NCI-H187 treated with DMSO at 0.1 percent for 48 hours (cell line): ENCODE measurements around the gene MAB21L4.

ENCODE experiments used
- DNase-seq: peaks from one replicate; lab custom pipeline; 2025; lab: John Stamatoyannopoulos, UW

Gene MAB21L4

GRCh38 chr2:240895656-240896388 lies at the start of gene MAB21L4:
Gene MAB21L4, minus strand, starts transcription at chr2:240896156. Its CDS starts 159 bp downstream, at chr2:240895997.
- no peak for DNase-seq

- no peak for DNase-seq
These were observed 40.1 kb upstream of the MAB21L4 start for GRCh38 chr2:240936106-240936505.

DNA sequence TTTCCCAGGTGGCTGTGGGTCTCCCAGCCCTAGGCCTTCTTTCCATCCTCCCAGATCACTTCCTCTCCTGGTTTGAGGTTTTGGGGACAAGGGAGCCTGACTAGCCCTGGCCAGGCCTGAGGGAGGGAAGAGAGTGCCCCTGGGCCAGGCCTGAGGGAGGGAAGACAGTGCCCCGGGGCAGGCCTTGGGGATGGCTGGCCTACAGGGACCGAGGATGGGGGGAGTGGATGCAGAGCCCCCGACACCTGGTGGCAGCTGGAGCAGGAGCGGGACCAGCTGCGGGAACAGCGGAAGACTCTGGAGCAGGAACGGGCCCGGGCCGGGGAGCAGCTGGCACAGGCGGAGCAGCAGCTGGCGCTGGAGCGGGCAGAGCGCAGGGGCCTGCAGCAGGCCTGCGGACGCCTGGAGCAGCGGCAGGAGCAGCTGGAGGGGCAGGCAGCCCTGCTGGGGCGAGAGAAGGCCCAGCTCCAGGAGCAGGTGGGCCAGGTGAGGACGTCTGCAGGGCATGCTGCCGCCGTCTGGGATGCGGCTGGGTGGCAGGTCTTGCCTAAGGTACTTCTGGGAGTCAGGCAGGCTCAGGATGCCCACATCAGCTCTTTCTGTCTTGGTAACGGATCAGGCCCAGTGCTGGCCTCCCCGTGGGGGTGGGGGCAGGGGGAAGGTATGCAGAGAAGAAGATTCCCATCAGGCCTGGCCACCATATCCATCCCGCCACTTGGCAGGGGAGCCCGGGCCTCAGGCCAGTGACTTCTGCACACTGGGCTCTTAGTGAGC lies 39.3 kb upstream of the MAB21L4 start:
- no peak for DNase-seq

GRCh38 chr2:240934701-240935102 lies 38.7 kb upstream of the MAB21L4 start:
- no peak for DNase-seq

DNA sequence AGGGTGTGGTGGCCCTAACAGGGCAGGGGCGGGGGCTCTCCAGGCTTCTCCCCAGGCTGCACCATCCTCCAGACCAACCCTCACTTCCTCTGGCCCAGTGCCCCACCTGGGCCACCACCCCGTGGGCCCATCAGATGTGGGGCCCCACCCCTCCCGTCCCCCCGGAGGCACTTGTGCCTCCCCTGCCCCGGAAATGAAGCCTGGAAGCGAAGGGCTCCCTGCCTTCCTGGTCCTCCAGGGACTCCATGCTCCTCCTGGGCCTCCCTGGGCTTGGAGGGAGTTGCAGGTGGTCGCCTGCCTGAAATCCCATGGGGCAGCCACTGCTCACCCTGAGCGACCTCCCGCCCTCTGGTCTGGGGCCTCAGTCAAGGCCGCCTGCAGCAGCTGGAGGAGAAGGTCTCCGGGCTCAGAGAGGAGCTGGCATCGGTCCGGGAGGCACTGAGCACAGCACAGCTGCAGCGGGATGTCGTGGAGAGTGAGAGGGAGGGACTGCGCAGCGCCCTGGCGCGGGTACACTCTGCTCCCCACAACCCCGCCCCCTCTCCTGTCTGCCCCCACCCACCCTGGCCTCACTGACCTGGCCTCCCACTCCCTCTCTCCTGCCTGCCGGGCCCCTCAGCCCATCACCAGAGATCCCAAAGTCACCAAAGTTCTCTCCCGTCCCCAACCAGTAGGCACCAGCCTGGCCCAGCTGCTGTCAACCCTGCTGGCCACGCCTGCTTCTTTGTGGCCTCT lies 38.2 kb upstream of the MAB21L4 start:
- DNase-seq: no peak

GRCh38 chr2:240933048-240933965 lies 37.4 kb upstream of the MAB21L4 start:
- DNase-seq: no peak

- no peak for DNase-seq
These were observed 36.7 kb upstream of the MAB21L4 start for GRCh38 chr2:240932724-240933047.

- no peak for DNase-seq
These were observed 36.2 kb upstream of the MAB21L4 start for GRCh38 chr2:240932001-240932723.

DNA sequence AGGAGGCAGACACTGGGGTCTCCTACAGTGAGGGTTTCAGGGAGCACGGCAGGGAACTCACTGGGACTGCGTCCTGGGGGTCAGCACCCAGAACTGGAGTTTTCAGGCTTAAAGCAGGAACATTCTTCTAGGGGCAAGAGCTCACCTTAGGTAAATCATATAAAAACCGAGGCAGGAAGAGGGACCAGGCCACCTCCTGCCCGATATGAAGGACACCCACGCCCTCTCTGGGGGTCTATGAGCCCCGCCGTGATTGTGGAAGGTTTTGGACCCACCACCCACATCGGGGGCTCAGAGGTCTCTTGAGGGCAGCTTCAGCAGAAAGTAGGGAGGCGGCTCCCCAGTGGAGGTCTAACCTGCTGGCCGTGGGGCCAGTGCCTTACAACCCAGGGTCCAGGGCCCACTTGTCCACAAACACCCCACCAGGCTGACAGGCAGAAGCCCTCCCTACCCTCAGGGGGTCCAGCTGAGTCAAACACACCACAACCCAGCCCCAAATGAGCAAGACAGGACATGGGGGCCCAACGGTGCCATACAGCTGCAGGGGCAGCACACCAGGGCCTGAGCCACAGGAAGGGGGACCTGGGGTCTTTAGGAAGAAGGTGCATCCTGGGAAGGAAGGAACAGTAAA lies 35.5 kb upstream of the MAB21L4 start:
- DNase-seq: no peak

DNA sequence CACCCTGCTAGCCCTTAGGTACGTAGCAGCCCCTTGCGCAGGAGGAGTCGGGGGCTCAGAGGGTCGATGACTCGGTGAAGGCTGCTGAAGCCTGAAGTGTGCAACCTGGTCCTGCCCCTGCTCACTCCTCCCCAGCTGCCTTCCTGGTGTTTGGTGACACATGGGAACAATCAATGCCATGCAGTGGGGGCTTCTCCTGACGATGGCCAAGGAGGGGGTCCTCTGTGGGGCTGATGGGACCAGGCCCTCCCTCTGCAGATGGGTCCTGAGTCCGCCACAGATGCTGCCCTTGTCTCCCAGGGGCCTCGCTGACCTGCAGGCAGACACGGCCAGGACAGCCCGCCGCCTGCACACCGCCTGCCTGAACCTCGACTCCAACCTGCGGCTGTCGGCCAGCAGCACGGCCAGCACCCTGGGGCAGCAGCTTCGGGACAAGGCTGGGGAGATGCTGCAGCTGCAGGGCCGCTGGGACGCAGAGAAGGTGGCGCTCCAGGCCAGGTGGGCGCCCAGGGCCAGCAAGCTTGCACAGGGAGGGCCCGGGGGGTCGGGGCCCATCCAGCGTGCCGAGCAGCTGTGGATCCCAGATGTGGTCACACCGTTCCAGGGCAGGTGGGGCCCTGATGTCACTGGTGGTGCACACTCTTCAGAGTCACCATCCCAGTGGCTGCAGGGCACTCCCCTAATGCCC lies 34.8 kb upstream of the MAB21L4 start:
- DNase-seq: no peak

- no peak for DNase-seq
These were observed 34.2 kb upstream of the MAB21L4 start for GRCh38 chr2:240930096-240930630.

- no peak for DNase-seq
These were observed 33.6 kb upstream of the MAB21L4 start for GRCh38 chr2:240929364-240930095.

DNA sequence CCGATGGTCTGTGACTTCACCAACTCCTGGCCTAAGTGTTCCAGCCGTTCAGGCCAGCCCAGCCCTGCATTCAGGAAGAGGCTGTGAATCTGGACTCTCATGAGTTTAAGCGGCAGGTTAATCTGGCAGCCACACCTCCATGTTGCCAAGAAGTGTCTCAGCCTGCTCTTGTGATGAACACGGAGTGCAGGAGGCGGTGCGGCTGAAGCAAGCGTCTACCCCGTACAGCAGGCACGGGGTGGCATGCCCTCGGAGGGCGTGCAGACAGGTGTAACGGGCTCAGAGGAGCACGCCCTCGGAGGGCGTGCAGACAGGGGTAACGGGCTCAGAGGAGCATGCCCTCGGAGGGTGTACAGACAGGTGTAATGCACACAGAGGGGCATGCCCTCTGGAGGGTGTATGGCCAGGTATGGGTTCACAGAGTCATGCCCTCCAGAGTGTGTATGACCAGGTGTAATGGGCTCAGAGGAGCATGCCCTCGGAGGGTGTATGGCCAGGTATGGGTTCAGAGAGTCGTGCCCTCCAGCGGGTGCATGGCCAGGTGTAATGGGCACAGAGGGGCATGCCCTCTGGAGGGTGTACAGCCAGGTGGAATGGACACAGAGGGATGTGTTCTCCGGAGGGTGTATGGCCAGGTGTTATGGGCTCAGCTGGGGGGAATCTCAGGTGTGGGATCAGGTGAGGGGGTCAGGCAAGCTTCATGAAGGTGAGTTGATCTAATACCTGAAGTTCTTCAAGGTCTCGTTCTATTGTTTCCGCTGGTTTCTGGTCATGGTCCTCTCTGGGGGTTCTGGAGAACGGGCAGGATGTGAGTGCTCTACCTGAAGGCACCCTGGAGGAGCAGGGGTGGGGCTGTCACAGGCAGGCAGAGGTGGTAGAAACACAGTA lies 32.8 kb upstream of the MAB21L4 start:
- no peak for DNase-seq

- no peak for DNase-seq
These were observed 31.4 kb upstream of the MAB21L4 start for GRCh38 chr2:240927390-240927781.

DNA sequence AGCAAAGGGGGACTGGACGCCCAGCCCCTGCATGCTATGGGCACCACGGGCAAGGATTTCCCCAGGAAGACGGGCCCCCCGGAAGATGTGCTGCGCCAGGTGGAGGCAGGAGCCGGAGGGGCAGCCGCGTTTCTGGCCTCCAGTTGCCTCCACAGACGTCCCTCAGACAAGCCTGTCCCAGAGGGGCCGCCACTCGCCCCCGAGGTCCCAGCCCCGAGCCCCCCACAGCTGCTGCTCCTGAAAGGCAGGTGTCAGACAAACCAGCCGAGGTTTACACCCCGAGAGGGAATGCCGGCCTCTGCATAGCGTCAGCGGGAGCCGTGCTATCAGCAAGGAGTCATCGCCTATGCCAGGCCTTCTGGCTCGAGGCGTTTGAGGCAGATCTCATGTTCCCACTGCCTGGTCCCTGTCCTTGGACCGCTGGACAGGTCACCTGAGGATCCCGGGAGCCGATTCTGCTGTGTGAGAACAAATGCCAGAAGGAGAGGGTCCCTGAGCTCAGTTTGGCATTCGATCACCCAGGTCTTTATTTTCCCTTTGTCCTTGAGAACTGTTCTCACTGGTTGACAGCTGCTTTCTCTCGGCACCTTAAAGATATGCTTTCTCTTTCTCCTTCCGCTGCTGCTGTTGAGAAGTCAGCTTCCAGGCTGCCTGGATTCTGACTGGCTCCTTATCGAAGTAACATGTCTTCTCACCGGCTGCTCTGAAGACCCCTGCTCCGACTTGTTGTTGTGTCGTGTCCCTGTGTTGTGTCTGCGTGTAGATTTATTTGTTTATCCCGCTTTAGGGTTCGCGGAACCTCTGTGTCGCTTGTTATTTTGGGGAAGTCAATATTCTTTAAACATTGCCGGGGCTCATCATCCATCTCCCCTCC lies 30.8 kb upstream of the MAB21L4 start:
- no peak for DNase-seq

GRCh38 chr2:240925568-240926515 lies 29.9 kb upstream of the MAB21L4 start:
- no peak for DNase-seq
